Measurements from ENCODE around the gene ANXA11. TPM values are rescaled to one million over a fixed set of nuclear protein-coding genes. Genes with fewer than 3 reads are reported as not detected.

Gene ANXA11
- total and polyA plus RNA-seq, 5 donors from 2014 or later: 252 to 316 (median 277) TPM

Other genes starting within 250 kb of the ANXA11 start
- gene TMEM254, start 126.9 kb downstream of the ANXA11 start, total RNA-seq: 10.7 TPM
- 10 to 100 TPM; 35.5 to 43.8 (median 37.9) TPM for gene TMEM254, start 126.9 kb downstream of the ANXA11 start, polyA plus RNA-seq
- gene PLAC9, start 72.8 kb downstream of the ANXA11 start, total RNA-seq: not detected
- gene PLAC9, start 72.8 kb downstream of the ANXA11 start, polyA plus RNA-seq: 1 to 10 TPM in 1 of 4 donors, under 1 TPM in 1, not detected in 2; 0.33 to 1.1 TPM
- not detected for gene MAT1A, start 84.1 kb upstream of the ANXA11 start, total RNA-seq
- not detected for gene MAT1A, start 84.1 kb upstream of the ANXA11 start, polyA plus RNA-seq
- not detected for gene DYDC1, start 151.2 kb upstream of the ANXA11 start, total RNA-seq
- not detected for gene DYDC1, start 151.2 kb upstream of the ANXA11 start, polyA plus RNA-seq
- not detected for gene DYDC2, start 151.2 kb upstream of the ANXA11 start, total RNA-seq
- not detected for gene DYDC2, start 151.2 kb upstream of the ANXA11 start, polyA plus RNA-seq
- 0.76 TPM for gene PRXL2A, start 203.0 kb upstream of the ANXA11 start, total RNA-seq
- 1 to 10 TPM; 1.4 to 8.3 (median 3.5) TPM for gene PRXL2A, start 203.0 kb upstream of the ANXA11 start, polyA plus RNA-seq
- gene TSPAN14, start 248.8 kb upstream of the ANXA11 start, total RNA-seq: 198 TPM
- 100 to 1,000 TPM; 157 to 270 (median 180) TPM for gene TSPAN14, start 248.8 kb upstream of the ANXA11 start, polyA plus RNA-seq

Measured in CD4-positive, CD25-positive, alpha-beta regulatory T cell (primary cell).